GM23338 (cell line): ENCODE measurements around the gene POPDC2. TPM values are rescaled to one million over a fixed set of nuclear protein-coding genes. Genes with fewer than 3 reads are reported as not detected.

ENCODE experiments used
- ATAC-seq: fragments of 200-7000 bp; cut with Tn5 transposase; 3 replicates; pipeline ENCODE4 v1.9.1; 2020
- DNase-seq: peaks from one replicate; pipeline ENCODE4 v3.0.0-alpha.2; 2015; ENCODE audit warnings: low spot score
- H2AFZ ChIP-seq: fragments of 200-600 bp; sonication (generic); 2 replicates; pipeline ENCODE4 v1.8.0; 2016; ENCODE audit warnings: antibody characterized with exemption, mild to moderate bottlenecking, moderate library complexity
- H3F3A ChIP-seq: fragments of 200-600 bp; sonication (generic); replicated peaks from 2 replicates; pipeline ENCODE4 v1.8.0; 2017; ENCODE audit warnings: antibody characterized with exemption, mixed run types, low read depth
- H3K27ac ChIP-seq: fragments of 200-600 bp; sonication (generic); 2 replicates; pipeline ENCODE4 v1.6.1; 2016; ENCODE audit warnings: low read depth
- H3K27me3 ChIP-seq: fragments of 200-600 bp; sonication (generic); 2 replicates; pipeline ENCODE4 v1.8.0; 2016; ENCODE audit warnings: mild to moderate bottlenecking, mixed run types, moderate library complexity; ENCODE audit not compliant: insufficient read depth
- H3K36me3 ChIP-seq: fragments of 200-600 bp; sonication (generic); 2 replicates; pipeline ENCODE4 v1.8.0; 2016; ENCODE audit warnings: mild to moderate bottlenecking; ENCODE audit not compliant: insufficient read depth
- H3K4me1 ChIP-seq: fragments of 200-600 bp; sonication (generic); 2 replicates; pipeline ENCODE4 v1.8.0; 2016; ENCODE audit warnings: mild to moderate bottlenecking, moderate library complexity; ENCODE audit not compliant: insufficient read depth
- H3K4me2 ChIP-seq: fragments of 200-600 bp; sonication (generic); 2 replicates; pipeline ENCODE4 v1.7.1; 2017; ENCODE audit warnings: mixed run types
- H3K4me3 ChIP-seq: fragments of 200-600 bp; sonication (generic); 2 replicates; pipeline ENCODE4 v1.6.1; 2016; ENCODE audit warnings: mixed run types
- H3K79me2 ChIP-seq: fragments of 200-600 bp; sonication (generic); replicated peaks from 2 replicates; pipeline ENCODE4 v1.8.0; 2017; ENCODE audit warnings: mild to moderate bottlenecking; ENCODE audit not compliant: insufficient read depth
- H3K9me2 ChIP-seq: fragments of 200-600 bp; sonication (generic); 2 replicates; pipeline ENCODE4 v1.8.0; 2017; ENCODE audit not compliant: insufficient read depth
- H4K20me1 ChIP-seq: fragments of 200-600 bp; sonication (generic); replicated peaks from 2 replicates; pipeline ENCODE4 v1.8.0; 2017; ENCODE audit warnings: mild to moderate bottlenecking; ENCODE audit not compliant: insufficient read depth
- H3K27ac Mint-ChIP-seq: 2 replicates; pipeline ENCODE4 v1.8.0; 2020; ENCODE audit warnings: inconsistent platforms, mild to moderate bottlenecking, moderate library complexity, mixed read lengths
- H3K27me3 Mint-ChIP-seq: 3 replicates; pipeline ENCODE4 v1.8.0; 2022; ENCODE audit warnings: low read depth, mild to moderate bottlenecking, moderate library complexity, mixed read lengths, inconsistent platforms; ENCODE audit not compliant: insufficient read depth, poor library complexity
- H3K36me3 Mint-ChIP-seq: 3 replicates; pipeline ENCODE4 v1.8.0; 2021; ENCODE audit warnings: low read depth, mild to moderate bottlenecking, inconsistent platforms, moderate library complexity, mixed read lengths
- H3K4me1 Mint-ChIP-seq: 3 replicates; pipeline ENCODE4 v1.8.0; 2020; ENCODE audit warnings: mild to moderate bottlenecking, inconsistent platforms, mixed read lengths
- H3K4me3 Mint-ChIP-seq: 3 replicates; pipeline ENCODE4 v1.8.0; 2021; ENCODE audit warnings: moderate library complexity, mild to moderate bottlenecking, inconsistent platforms, mixed read lengths
- H3K9me3 Mint-ChIP-seq: 3 replicates; pipeline ENCODE4 v1.8.0; 2020; ENCODE audit warnings: moderate library complexity, mild to moderate bottlenecking, inconsistent platforms, mixed read lengths
- JUNB ChIP-seq: IDR thresholded peaks from one replicate; pipeline ENCODE4 v1.6.1; 2016; ENCODE audit warnings: antibody characterized with exemption; ENCODE audit not compliant: unreplicated experiment
- POLR2AphosphoS5 ChIP-seq: IDR thresholded peaks from 2 replicates; pipeline ENCODE4 v1.6.1; 2016; ENCODE audit warnings: antibody characterized with exemption, low read depth
- STAT1 ChIP-seq: IDR thresholded peaks from one replicate; pipeline ENCODE4 v1.6.1; 2016; ENCODE audit warnings: antibody characterized with exemption; ENCODE audit not compliant: unreplicated experiment
- ZNF114 ChIP-seq: fragments of 250-450 bp; sonication (Bioruptor Pico); IDR thresholded peaks from 2 replicates; pipeline ENCODE4 v1.5.0; 2020; ENCODE audit warnings: mild to moderate bottlenecking, moderate library complexity
- polyA plus RNA-seq: library from polyadenylated mRNA; unstranded; fragments of >200 nt; fragmentation: Nextera tagmentation; extraction: Ambion mirVana; gene quantifications from 2 replicates; pipeline ENCODE4 v1.2.1, GENCODE V29; 2016
- total RNA-seq: library from RNA; depleted of rRNA; stranded (reverse); fragments of >200 nt; shearing (Covaris generic); gene quantifications from 2 replicates; pipeline ENCODE4 v1.2.3, GENCODE V29; 2014
- TF ChIP-seq, protein P1 (sequence below): fragments of 250-450 bp; sonication (Bioruptor Pico); IDR thresholded peaks from 2 replicates; pipeline ENCODE4 v1.5.0; 2020; ENCODE audit warnings: mild to moderate bottlenecking, moderate library complexity

The POPDC2 gene
- total and polyA plus RNA-seq, 2 experiments from 2014 or later = 0.36 TPM; not detected in 1

GRCh38 chr3:119637679-119638477 is 22.5 kb downstream of the POPDC2 start (continued):
- TF ChIP-seq, protein P1, sequence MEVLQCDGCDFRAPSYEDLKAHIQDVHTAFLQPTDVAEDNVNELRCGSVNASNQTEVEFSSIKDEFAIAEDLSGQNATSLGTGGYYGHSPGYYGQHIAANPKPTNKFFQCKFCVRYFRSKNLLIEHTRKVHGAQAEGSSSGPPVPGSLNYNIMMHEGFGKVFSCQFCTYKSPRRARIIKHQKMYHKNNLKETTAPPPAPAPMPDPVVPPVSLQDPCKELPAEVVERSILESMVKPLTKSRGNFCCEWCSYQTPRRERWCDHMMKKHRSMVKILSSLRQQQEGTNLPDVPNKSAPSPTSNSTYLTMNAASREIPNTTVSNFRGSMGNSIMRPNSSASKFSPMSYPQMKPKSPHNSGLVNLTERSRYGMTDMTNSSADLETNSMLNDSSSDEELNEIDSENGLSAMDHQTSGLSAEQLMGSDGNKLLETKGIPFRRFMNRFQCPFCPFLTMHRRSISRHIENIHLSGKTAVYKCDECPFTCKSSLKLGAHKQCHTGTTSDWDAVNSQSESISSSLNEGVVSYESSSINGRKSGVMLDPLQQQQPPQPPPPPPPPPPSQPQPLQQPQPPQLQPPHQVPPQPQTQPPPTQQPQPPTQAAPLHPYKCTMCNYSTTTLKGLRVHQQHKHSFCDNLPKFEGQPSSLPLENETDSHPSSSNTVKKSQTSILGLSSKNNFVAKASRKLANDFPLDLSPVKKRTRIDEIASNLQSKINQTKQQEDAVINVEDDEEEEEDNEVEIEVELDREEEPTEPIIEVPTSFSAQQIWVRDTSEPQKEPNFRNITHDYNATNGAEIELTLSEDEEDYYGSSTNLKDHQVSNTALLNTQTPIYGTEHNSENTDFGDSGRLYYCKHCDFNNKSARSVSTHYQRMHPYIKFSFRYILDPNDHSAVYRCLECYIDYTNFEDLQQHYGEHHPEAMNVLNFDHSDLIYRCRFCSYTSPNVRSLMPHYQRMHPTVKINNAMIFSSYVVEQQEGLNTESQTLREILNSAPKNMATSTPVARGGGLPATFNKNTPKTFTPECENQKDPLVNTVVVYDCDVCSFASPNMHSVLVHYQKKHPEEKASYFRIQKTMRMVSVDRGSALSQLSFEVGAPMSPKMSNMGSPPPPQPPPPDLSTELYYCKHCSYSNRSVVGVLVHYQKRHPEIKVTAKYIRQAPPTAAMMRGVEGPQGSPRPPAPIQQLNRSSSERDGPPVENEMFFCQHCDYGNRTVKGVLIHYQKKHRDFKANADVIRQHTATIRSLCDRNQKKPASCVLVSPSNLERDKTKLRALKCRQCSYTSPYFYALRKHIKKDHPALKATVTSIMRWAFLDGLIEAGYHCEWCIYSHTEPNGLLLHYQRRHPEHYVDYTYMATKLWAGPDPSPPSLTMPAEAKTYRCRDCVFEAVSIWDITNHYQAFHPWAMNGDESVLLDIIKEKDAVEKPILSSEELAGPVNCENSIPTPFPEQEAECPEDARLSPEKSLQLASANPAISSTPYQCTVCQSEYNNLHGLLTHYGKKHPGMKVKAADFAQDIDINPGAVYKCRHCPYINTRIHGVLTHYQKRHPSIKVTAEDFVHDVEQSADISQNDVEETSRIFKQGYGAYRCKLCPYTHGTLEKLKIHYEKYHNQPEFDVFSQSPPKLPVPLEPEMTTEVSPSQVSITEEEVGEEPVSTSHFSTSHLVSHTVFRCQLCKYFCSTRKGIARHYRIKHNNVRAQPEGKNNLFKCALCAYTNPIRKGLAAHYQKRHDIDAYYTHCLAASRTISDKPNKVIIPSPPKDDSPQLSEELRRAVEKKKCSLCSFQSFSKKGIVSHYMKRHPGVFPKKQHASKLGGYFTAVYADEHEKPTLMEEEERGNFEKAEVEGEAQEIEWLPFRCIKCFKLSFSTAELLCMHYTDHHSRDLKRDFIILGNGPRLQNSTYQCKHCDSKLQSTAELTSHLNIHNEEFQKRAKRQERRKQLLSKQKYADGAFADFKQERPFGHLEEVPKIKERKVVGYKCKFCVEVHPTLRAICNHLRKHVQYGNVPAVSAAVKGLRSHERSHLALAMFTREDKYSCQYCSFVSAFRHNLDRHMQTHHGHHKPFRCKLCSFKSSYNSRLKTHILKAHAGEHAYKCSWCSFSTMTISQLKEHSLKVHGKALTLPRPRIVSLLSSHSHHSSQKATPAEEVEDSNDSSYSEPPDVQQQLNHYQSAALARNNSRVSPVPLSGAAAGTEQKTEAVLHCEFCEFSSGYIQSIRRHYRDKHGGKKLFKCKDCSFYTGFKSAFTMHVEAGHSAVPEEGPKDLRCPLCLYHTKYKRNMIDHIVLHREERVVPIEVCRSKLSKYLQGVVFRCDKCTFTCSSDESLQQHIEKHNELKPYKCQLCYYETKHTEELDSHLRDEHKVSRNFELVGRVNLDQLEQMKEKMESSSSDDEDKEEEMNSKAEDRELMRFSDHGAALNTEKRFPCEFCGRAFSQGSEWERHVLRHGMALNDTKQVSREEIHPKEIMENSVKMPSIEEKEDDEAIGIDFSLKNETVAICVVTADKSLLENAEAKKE = no peak
- TF ChIP-seq ZNF114 (CRISPR knock-in tag) (no peak), STAT1 (no peak)

DNA sequence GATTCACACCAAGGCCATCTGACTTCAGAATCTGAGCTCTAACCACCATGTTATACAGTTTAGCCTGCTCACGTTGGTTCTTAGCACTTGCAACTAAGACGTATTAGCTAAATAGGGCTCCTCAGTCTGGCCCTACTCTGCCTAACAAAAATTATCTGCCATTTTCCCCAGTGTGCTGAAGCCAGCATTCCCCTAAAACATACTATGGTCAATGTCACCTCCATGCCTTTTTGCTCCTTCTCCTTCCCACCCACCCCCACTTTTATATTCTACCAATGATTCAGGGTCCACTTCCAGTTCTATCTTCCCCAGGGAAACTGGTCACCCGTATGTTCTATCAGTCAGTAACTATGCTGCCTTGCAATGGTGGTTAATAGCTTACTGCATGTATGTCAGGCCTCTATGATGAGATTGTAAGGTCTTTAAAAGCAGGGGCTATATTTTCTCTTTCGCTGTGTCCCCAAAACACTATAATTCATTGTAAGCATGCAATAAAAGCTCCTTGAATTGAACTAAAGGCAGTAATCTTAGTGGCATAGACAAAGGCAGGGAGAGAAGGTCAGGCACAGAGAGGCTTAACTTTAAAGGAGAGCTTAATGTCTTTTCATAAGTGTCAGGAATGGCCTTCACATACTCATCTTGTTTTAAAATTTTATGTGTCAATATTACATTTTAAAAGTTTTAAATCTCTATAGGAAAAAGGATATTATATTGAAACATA is 23.3 kb downstream of the POPDC2 start:
- no peak for ATAC-seq
- Histone ChIP-seq H3K4me2 (no peak overlapping the region), H3F3A (no peaks in the 10 kb centered on the region), H3K4me1 (no peaks in the 10 kb centered on the region), H3K36me3 (no peaks in the 10 kb centered on the region), H3K9me2 (no peaks in the 10 kb centered on the region; the same call in 1 of the 2 replicates), H2AFZ (no peak overlapping the region), H3K79me2 (no peaks in the 10 kb centered on the region), H3K27ac (no peak overlapping the region), H4K20me1 (no peaks in the 10 kb centered on the region), H3K27me3 (no peaks in the 10 kb centered on the region), H3K4me3 (no peak overlapping the region)
- no peak for DNase-seq
- Mint-ChIP-seq H3K4me1 (no peaks in the 10 kb centered on the region), H3K27me3 (peaks cover 2% of the 10 kb centered on the region), H3K4me3 (no peak overlapping the region), H3K9me3 (no peaks in the 10 kb centered on the region), H3K36me3 (no peaks in the 10 kb centered on the region), H3K27ac (no peak overlapping the region)
- TF ChIP-seq JUNB = no peak
- no peak for TF ChIP-seq POLR2AphosphoS5
- TF ChIP-seq, protein P1 = no peak
- TF ChIP-seq ZNF114 (CRISPR knock-in tag) = no peak
